Nucleus accumbens (tissue), 56 donors: ENCODE results near the gene TLCD3B.
A peak's percentile ranks its signal among the peaks of the same experiment; 100 is the strongest.

Experiments
- DNase-seq, 56 donors: peaks; one replicate each; lab custom pipeline; 2025; lab: John Stamatoyannopoulos, UW

Gene TLCD3B

DNA sequence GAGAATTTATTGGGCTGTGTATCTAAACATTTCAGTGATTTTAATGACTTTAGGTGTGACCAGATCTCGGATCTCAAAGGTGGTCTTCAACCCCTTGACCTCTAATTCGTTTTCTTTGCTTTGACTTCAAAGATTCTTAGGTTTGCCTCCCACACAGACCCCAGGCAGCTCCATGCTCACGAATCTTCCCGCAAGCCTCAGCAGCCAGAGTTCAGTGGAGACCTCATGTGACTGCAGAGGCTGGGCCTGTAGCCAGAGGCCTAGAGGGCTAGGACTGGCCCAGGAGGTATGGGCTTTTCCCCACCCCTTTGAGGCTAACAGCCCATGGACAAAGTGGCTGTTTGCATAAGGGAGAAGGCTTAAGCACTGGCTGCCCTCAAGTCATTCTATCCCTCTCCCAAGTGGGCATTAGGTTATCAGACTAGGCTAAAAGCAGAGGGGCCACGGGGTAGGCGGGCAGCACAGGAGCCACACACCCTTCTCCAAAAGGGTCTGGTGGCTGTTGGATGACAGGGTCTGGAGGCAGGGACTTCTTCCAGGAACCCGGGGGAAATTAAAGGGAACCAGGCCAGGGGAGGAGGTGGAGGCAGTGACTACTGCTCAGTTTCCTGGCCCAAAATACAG, 38.6 kb downstream of the TLCD3B start:
- no peak for DNase-seq

DNA sequence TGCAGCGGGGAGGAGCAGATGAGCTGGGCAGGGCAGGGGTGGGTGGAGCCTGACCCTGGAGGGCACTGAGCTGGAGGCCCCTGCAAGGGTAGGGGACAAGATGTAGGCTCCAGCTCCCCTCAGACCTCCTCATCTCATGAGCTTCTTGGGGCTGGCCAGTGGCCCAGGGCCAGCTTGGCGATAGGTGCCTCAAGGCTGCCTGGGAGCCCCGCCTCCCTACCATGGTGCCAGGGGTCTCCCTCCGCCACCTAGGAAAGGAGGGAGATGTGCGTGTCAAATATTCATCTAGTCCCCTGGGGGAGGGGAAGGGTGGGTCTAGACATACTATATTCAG, 39.5 kb downstream of the TLCD3B start:
- no peak for DNase-seq

GRCh38 chr16:29990883-29991570, 40.0 kb downstream of the TLCD3B start:
- no peak for DNase-seq

DNA sequence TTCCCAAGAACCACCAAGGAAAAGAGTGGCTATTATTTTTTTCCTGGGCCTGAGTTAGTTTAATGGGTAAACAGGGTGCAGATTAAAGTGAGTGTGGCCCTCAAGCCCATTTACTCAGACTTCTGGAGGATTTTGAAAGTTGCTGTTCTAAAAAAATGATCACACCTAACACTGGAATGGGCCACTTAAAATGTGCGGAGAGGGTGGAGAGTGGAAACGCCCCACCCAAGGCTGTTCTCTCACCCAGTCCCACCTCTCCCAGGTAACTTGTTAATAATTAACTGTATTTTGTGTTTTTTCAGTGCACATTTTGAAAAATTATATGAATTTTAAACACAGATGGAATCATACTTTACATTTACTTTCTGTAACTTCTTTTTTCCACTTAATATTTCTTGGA, 41.0 kb downstream of the TLCD3B start:
- no peak for DNase-seq

DNA sequence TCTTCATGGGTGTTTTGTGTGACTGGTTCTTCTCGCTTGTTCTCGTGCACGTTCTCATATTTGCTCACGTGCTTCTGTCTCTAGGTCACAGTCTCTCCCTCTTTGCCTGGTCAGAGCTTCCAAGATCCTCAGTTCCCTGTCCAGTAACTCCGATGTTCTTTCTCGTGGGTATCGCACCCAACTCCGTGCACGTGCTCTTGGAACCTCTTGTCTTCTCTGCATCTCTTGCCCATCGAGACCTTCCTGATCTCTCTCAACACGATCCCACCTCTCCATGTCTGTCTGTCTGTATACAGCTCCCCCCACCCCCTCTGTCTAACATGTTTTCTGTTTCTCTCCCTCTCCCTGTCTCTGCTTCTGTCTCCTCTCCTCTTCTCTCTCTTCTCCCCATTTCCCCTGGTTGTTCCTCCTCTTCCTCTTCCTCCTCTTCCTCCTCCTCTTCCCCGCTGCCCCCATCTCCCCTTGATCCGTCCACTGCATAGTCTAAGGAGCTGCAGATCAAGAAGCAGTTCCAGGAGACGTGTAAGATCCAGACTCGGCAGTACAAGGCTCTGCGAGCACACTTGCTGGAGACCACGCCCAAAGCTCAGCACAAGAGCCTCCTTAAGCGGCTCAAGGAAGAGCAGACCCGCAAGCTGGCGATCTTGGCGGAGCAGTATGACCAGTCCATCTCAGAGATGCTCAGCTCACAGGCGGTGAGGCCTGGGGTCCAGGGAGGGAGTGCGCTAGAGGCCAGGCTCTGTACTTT, 41.8 kb downstream of the TLCD3B start:
- DNase-seq, result no peak

DNA sequence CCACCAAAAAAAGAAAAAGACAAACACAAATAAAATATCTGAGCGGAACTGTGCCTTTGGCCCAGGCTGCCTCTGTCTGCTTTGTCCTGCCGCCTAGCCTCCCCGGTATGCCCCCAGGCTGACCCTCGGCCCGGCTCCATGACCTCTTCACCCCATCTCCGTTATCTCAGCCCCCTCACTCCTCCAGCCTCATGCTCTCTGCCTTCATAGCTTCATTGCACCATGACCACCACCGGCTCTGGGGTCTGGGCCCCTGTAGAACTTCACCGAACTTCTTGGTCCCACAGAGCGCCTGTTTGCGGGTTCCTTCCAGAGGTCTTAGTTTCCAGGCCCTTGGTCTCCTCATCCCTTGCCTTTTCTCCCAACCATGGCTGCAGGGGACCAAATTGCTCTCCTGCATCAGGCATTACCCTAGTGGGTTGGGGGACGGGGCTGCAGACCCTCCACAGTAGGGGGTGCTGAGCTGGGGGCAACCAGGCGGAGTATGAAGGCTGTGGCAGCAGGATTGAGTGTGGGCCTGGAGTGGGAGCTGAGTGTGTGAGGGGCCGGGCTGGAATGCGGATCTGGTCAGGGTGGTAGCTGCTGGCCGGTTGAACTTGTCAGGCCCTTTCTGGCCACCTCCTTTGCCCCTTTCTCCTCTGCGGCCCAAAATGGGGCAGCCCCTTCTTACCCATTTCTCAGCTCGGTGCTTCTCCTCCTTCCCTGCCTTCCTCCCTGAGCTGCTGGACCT, 42.6 kb downstream of the TLCD3B start:
- no peak for DNase-seq

DNA sequence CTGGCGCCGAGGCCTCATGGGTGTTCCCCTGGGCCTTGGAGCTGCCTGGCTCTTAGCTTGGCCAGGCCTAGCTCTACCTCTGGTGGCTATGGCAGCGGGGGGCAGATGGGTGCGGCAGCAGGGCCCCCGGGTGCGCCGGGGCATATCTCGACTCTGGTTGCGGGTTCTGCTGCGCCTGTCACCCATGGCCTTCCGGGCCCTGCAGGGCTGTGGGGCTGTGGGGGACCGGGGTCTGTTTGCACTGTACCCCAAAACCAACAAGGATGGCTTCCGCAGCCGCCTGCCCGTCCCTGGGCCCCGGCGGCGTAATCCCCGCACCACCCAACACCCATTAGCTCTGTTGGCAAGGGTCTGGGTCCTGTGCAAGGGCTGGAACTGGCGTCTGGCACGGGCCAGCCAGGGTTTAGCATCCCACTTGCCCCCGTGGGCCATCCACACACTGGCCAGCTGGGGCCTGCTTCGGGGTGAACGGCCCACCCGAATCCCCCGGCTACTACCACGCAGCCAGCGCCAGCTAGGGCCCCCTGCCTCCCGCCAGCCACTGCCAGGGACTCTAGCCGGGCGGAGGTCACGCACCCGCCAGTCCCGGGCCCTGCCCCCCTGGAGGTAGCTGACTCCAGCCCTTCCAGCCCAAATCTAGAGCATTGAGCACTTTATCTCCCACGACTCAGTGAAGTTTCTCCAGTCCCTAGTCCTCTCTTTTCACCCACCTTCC, 43.5 kb downstream of the TLCD3B start:
- DNase-seq, result no peak

GRCh38 chr16:29986931-29987330, 44.1 kb downstream of the TLCD3B start:
- no peak for DNase-seq

DNA sequence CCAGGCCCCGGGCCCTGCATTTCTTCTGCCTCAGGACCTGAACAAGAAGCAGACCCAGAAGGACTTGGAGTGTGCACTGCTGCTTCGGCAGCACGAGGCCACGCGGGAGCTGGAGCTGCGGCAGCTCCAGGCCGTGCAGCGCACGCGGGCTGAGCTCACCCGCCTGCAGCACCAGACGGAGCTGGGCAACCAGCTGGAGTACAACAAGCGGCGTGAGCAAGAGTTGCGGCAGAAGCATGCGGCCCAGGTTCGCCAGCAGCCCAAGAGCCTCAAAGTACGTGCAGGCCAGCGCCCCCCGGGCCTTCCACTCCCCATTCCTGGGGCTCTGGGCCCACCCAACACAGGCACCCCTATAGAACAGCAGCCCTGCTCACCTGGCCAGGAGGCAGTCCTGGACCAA, 44.8 kb downstream of the TLCD3B start:
- DNase-seq, result no peak

DNA sequence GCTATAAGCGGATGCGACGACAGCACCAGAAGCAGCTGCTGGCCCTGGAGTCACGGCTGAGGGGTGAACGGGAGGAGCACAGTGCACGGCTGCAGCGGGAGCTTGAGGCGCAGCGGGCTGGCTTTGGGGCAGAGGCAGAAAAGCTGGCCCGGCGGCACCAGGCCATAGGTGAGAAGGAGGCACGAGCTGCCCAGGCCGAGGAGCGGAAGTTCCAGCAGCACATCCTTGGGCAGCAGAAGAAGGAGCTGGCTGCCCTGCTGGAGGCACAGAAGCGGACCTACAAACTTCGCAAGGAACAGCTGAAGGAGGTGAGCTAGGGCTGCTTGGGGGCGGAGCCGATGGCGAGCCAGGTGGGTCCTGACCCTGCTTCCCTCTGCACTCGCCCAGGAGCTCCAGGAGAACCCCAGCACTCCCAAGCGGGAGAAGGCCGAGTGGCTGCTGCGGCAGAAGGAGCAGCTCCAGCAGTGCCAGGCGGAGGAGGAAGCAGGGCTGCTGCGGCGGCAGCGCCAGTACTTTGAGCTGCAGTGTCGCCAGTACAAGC, 45.7 kb downstream of the TLCD3B start:
- DNase-seq, result no peak

DNA sequence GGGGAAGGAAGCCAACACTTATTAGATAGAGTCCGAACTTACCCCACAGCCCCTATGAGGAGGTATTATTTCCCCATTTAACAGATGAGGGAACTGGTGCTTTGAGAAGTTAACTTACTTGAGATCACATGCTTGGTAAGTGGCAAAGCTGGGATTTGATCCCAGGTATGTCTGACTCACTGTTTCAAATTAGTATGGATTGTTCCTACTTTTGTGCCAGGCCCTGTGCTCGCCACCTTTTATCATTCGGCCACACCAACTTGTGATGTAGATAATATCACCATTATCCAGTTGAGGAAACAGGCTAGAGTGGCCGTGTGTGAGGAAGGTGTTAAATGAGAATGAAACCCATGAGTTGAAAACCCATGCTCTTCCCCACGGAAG, 46.3 kb downstream of the TLCD3B start:
- no peak for DNase-seq

- no peak for DNase-seq
These were observed 46.8 kb downstream of the TLCD3B start for GRCh38 chr16:29984137-29984763.

DNA sequence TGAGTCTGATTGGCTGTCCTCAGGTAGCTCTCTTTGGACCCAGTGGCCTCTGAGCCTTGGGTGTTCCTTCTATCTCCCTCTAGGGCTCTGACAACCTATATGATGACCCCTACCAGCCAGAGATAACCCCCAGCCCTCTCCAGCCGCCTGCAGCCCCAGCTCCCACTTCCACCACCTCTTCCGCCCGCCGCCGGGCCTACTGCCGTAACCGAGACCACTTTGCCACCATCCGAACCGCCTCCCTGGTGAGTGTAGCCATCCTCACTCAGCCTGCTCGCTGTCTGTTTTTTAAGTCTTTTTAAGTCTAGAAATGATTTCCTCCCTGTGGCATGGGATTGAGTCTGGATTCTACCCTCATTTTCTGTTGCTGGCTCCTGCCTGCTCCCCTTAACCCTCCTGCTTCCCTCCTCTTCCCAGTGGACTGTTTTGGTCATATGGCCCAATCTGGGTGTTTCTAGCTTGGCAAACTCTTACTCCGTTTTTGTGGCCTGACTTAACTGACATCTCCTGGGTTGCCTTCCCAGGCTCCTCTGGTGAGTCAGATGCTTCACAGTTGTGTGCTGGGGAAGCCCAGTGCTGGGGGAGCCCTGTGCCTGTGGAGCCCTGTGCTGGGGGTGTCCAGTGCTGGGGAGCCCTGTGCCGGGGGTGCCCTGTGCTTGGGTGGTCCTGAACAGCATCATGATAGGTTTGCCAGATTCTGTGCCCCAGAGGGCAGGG, 47.5 kb downstream of the TLCD3B start:
- no peak for DNase-seq

DNA sequence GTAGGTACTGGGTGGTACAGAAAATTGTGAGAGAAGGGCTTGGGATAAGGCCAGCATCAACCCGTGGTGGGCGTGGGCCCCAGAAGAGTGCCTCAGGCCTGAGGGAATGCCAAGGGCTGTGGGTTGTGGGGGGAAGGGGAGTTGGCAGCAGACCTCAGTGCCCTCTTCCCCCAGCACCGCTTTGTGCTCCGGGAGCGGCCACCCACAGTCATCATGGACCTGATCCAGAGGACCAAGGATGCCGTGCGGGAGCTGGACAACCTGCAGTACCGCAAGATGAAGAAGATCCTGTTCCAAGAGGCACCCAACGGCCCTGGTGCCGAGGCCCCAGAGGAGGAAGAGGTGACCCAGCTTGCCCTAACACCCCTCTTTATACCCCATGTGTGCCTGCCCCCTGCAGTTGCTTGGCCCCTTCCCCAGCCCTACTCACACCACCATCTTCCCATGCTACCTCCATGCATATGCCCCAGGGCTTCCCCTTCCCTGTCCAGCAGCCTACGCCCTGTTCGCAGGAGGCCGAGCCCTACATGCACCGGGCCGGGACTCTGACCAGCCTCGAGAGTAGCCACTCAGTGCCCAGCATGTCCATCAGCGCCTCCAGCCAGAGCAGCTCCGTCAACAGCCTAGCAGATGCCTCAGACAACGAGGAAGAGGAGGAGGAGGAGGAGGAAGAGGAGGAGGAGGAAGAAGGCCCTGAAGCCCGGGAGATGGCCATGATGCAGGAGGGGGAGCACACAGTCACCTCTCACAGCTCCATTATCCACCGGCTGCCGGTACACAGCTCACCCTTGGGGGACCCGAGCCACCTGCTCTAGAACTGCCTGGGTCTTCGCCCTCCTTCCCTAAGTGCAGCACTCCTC, 48.3 kb downstream of the TLCD3B start:
- DNase-seq, result no peak

- no peak for DNase-seq
These were observed 52.4 kb downstream of the TLCD3B start for GRCh38 chr16:29978564-29979270.

DNA sequence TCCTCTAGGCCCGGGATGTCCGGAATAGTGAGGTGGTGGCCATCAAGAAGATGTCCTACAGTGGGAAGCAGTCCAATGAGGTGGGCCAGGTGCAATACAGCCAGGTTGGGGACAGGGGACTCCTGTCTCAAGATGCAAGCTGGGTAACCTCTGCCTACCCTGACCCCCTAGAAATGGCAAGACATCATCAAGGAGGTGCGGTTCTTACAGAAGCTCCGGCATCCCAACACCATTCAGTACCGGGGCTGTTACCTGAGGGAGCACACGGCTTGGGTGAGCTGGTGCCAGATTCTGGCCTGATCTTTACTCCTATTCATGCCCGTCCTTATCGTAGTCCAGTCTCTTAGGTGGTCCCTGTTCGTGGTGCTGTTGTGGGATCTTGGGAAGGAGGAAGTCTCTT, 53.0 kb downstream of the TLCD3B start:
- DNase-seq, result no peak

- peak in 2 of 56 donors; percentile 8 to 26 for DNase-seq
These were observed 53.8 kb downstream of the TLCD3B start for GRCh38 chr16:29977063-29977825.
